Esophagus muscularis mucosa (tissue), 3 donors: ENCODE results near the gene PLXDC2.

ENCODE experiments used
- CTCF ChIP-seq, 3 experiments: fragments of 200-600 bp in 2 of 3; fragments of 450-650 bp in 1 of 3; sonication (generic) in 2 of 3; IDR thresholded peaks; one replicate each; pipeline ENCODE4 v1.5.1; 2017 to 2019; ENCODE audit warnings: antibody characterized with exemption in 3 of 3, mild to moderate bottlenecking in 2 of 3, moderate library complexity in 1 of 3
- POLR2A ChIP-seq: fragments of 450-650 bp; IDR thresholded peaks from one replicate; pipeline ENCODE4 v1.6.1; 2017; ENCODE audit warnings: antibody characterized with exemption, moderate library complexity, mild to moderate bottlenecking, low read depth
- POLR2AphosphoS5 ChIP-seq, 2 donors: sonication (generic); formaldehyde crosslinking; IDR thresholded peaks; one replicate each; pipeline ENCODE4 v1.6.1; 2017; ENCODE audit warnings: antibody characterized with exemption in 2 of 2

- TF ChIP-seq POLR2AphosphoS5 (IDR thresholded peaks at IDR 0.05) (no peak), POLR2A (no peak), CTCF (IDR thresholded peaks at IDR 0.05) (no peak)
Measured at GRCh38 chr10:20087353-20087752, 271.1 kb downstream of the PLXDC2 start.
